ENCODE data around the gene GAPDH.

- TF ChIP-seq POLR2A (IDR thresholded peaks at IDR 0.05) (no peak), CTCF (IDR thresholded peaks at IDR 0.05) (no peak)
These were observed 46.1 kb upstream of the GAPDH start for GRCh38 chr12:6488240-6488639.
